Astrocyte (in vitro differentiated cells and primary cell): Measurements from ENCODE around the gene SNX10. TPM values are rescaled to one million over a fixed set of nuclear protein-coding genes. Genes with fewer than 3 reads are reported as not detected.

Experiments used
- DNase-seq: peaks from one replicate; pipeline ENCODE4 v3.0.0-alpha.2; 2010; ENCODE audit warnings: low read depth
- FAIRE-seq: peaks from 2 replicates; lab custom pipeline; 2011; peaks lifted over from hg19 to GRCh38; lab: Jason Lieb, UNC
- H2AFZ ChIP-seq: 2 replicates; pipeline ENCODE4 v1.6.0; 2012; ENCODE audit warnings: low read depth, low read length, inconsistent platforms
- H3K27ac ChIP-seq: 2 replicates; pipeline ENCODE4 v1.5.1; 2011; ENCODE audit warnings: low read depth, low read length, inconsistent platforms
- H3K27me3 ChIP-seq: 2 replicates; pipeline ENCODE4 v1.6.0; 2011; ENCODE audit warnings: low read length, inconsistent platforms; ENCODE audit not compliant: insufficient read depth
- H3K36me3 ChIP-seq: 2 replicates; pipeline ENCODE4 v1.5.1; 2011; ENCODE audit warnings: low read length, inconsistent platforms; ENCODE audit not compliant: insufficient read depth
- H3K4me1 ChIP-seq: 2 replicates; pipeline ENCODE4 v1.5.1; 2011; ENCODE audit warnings: low read length, inconsistent platforms; ENCODE audit not compliant: insufficient read depth
- H3K4me2 ChIP-seq: 2 replicates; pipeline ENCODE4 v1.6.0; 2012; ENCODE audit warnings: low read length, inconsistent platforms
- H3K4me3 ChIP-seq: 2 replicates; pipeline ENCODE4 v1.5.1; 2011; ENCODE audit warnings: low read depth, mild to moderate bottlenecking, low read length, inconsistent platforms; ENCODE audit not compliant: insufficient read depth
- H3K79me2 ChIP-seq: 2 replicates; pipeline ENCODE4 v1.6.0; 2012; ENCODE audit warnings: mild to moderate bottlenecking, low read length, inconsistent platforms; ENCODE audit not compliant: insufficient read depth
- H3K9ac ChIP-seq: 2 replicates; pipeline ENCODE4 v1.6.0; 2012; ENCODE audit warnings: mild to moderate bottlenecking, low read length, inconsistent platforms
- H3K9me3 ChIP-seq: 2 replicates; pipeline ENCODE4 v1.5.1; 2012; ENCODE audit warnings: low read depth, mild to moderate bottlenecking, low read length, inconsistent platforms; ENCODE audit not compliant: insufficient read depth
- H4K20me1 ChIP-seq: 2 replicates; pipeline ENCODE4 v1.6.0; 2012; ENCODE audit warnings: low read length, inconsistent platforms; ENCODE audit not compliant: insufficient read depth
- H3K27ac Mint-ChIP-seq: one replicate; pipeline ENCODE4 v1.8.0; 2021; ENCODE audit warnings: mild to moderate bottlenecking, mixed read lengths; ENCODE audit not compliant: unreplicated experiment
- H3K27me3 Mint-ChIP-seq: one replicate; pipeline ENCODE4 v1.8.0; 2021; ENCODE audit warnings: low read depth, mixed read lengths; ENCODE audit not compliant: unreplicated experiment
- H3K36me3 Mint-ChIP-seq: one replicate; pipeline ENCODE4 v1.8.0; 2021; ENCODE audit warnings: low read depth, mixed read lengths; ENCODE audit not compliant: unreplicated experiment
- H3K4me1 Mint-ChIP-seq: one replicate; pipeline ENCODE4 v1.8.0; 2021; ENCODE audit warnings: low read depth, mixed read lengths; ENCODE audit not compliant: unreplicated experiment
- H3K4me3 Mint-ChIP-seq: one replicate; pipeline ENCODE4 v1.8.0; 2021; ENCODE audit warnings: mild to moderate bottlenecking, moderate library complexity, mixed read lengths; ENCODE audit not compliant: unreplicated experiment
- H3K9me3 Mint-ChIP-seq: one replicate; pipeline ENCODE4 v1.8.0; 2021; ENCODE audit warnings: mild to moderate bottlenecking, mixed read lengths; ENCODE audit not compliant: unreplicated experiment
- CTCF ChIP-seq: IDR thresholded peaks from 2 replicates; pipeline ENCODE4 v1.5.1; 2011; ENCODE audit warnings: low read depth, mild to moderate bottlenecking, inconsistent platforms, low read length, moderate library complexity; ENCODE audit not compliant: insufficient read depth
- EZH2 ChIP-seq: IDR thresholded peaks from 2 replicates; pipeline ENCODE4 v1.6.1; 2012; ENCODE audit warnings: mild to moderate bottlenecking, low read length, inconsistent platforms; ENCODE audit not compliant: insufficient read depth
- total RNA-seq: library from RNA; stranded (reverse); gene quantifications from 2 replicates; pipeline ENCODE4 v1.2.1, GENCODE V29; 2021

Gene SNX10
- total RNA-seq, 1 donor from 2014 or later = 5.4 TPM

DNA sequence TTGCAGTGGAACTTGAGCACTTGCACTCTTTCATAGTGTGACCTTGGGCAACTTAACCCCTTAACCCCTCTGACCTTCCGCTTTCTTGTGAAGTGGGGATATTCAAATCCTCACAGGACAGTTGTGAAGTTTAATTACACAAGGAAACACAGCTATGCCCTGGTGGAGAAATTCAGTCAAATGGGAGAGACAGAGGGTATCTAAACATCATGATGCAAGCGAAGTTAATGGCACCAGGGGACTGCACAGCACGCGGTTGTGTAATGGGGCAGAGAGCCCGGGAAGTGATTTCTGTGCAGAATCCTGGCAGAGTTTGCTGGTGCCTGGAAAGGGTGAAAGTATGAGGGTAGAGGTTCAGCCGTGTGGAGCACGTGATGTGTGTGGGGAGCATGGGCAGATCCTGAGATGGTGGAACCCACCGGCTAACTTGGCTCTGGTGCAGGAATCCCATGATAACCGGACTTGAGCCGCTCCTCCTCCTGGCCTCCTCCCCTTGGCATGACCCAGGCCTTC is 51.7 kb downstream of the SNX10 start:
- H3K4me1 Mint-ChIP-seq = peaks cover 10% of the 10 kb centered on the region
- no peak for TF ChIP-seq EZH2
- no peak for TF ChIP-seq CTCF
- no peak overlapping the region for H3K4me3 ChIP-seq
- H3K4me3 Mint-ChIP-seq = no peak overlapping the region
- no peaks in the 10 kb centered on the region for H3K9me3 ChIP-seq
- H3K9ac ChIP-seq = no peak overlapping the region
- H3K27ac Mint-ChIP-seq = no peak overlapping the region
- FAIRE-seq = no peak
- no peaks in the 10 kb centered on the region for H3K36me3 Mint-ChIP-seq
- H3K79me2 ChIP-seq = no peaks in the 10 kb centered on the region
- DNase-seq = no peak
- no peaks in the 10 kb centered on the region for H3K9me3 Mint-ChIP-seq
- no peaks in the 10 kb centered on the region for H3K27me3 Mint-ChIP-seq
- H3K27me3 ChIP-seq = no peaks in the 10 kb centered on the region
- no peaks in the 10 kb centered on the region for H4K20me1 ChIP-seq
- H3K4me1 ChIP-seq = no peaks in the 10 kb centered on the region
- no peak overlapping the region for H2AFZ ChIP-seq
- no peaks in the 10 kb centered on the region for H3K36me3 ChIP-seq
- H3K4me2 ChIP-seq = no peak overlapping the region
- H3K27ac ChIP-seq = no peak overlapping the region

DNA sequence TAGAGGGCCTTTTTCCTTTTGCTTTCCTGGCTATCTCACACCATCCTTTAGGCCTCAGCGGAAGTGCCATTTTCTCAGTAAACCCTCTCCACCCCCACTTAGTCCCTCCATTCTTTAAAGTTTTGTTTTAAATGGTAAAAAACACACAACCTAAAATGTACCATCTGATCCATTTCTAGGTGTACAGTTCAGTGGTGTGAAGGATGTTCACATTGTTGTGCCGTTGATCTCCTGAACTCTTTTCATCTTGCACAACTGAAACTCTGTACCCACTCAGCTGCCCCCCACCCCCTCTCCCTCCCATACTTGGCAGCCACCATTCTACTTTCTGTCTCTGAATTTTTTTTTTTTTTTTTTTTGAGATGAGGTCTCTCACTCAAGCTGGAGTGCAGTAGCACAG is 52.2 kb downstream of the SNX10 start:
- H3K4me3 Mint-ChIP-seq = no peak overlapping the region
- H3K4me1 Mint-ChIP-seq = peaks cover 10% of the 10 kb centered on the region
- Histone ChIP-seq H3K4me1 (no peaks in the 10 kb centered on the region), H2AFZ (no peak overlapping the region), H3K36me3 (no peaks in the 10 kb centered on the region), H3K4me2 (no peak overlapping the region), H3K27ac (no peak overlapping the region), H3K79me2 (no peaks in the 10 kb centered on the region), H4K20me1 (no peaks in the 10 kb centered on the region), H3K9ac (no peak overlapping the region), H3K4me3 (no peak overlapping the region), H3K9me3 (no peaks in the 10 kb centered on the region), H3K27me3 (no peaks in the 10 kb centered on the region)
- H3K9me3 Mint-ChIP-seq = no peaks in the 10 kb centered on the region
- H3K27me3 Mint-ChIP-seq = no peaks in the 10 kb centered on the region
- no peak for TF ChIP-seq CTCF
- no peak for TF ChIP-seq EZH2
- H3K36me3 Mint-ChIP-seq = no peaks in the 10 kb centered on the region
- DNase-seq = no peak
- no peak for FAIRE-seq
- H3K27ac Mint-ChIP-seq = no peak overlapping the region

GRCh38 chr7:26345202-26345601 is 53.5 kb downstream of the SNX10 start:
- peaks cover 10% of the 10 kb centered on the region for H3K4me1 Mint-ChIP-seq
- no peak overlapping the region for H3K27ac ChIP-seq
- H3K36me3 Mint-ChIP-seq = no peaks in the 10 kb centered on the region
- H3K4me2 ChIP-seq = no peak overlapping the region
- H3K36me3 ChIP-seq = no peaks in the 10 kb centered on the region
- no peak for TF ChIP-seq CTCF
- no peak for TF ChIP-seq EZH2
- H3K4me1 ChIP-seq = no peaks in the 10 kb centered on the region
- no peak overlapping the region for H3K27ac Mint-ChIP-seq
- H3K9me3 Mint-ChIP-seq = no peaks in the 10 kb centered on the region
- FAIRE-seq (no peak), DNase-seq (no peak)
- no peaks in the 10 kb centered on the region for H4K20me1 ChIP-seq
- H3K27me3 Mint-ChIP-seq = no peaks in the 10 kb centered on the region
- no peaks in the 10 kb centered on the region for H3K27me3 ChIP-seq
- H3K79me2 ChIP-seq = no peaks in the 10 kb centered on the region
- H3K9ac ChIP-seq = no peak overlapping the region
- no peaks in the 10 kb centered on the region for H3K9me3 ChIP-seq
- no peak overlapping the region for H2AFZ ChIP-seq
- H3K4me3 ChIP-seq = no peak overlapping the region
- no peak overlapping the region for H3K4me3 Mint-ChIP-seq
